Measurements from ENCODE around the gene PPARD.

DNA sequence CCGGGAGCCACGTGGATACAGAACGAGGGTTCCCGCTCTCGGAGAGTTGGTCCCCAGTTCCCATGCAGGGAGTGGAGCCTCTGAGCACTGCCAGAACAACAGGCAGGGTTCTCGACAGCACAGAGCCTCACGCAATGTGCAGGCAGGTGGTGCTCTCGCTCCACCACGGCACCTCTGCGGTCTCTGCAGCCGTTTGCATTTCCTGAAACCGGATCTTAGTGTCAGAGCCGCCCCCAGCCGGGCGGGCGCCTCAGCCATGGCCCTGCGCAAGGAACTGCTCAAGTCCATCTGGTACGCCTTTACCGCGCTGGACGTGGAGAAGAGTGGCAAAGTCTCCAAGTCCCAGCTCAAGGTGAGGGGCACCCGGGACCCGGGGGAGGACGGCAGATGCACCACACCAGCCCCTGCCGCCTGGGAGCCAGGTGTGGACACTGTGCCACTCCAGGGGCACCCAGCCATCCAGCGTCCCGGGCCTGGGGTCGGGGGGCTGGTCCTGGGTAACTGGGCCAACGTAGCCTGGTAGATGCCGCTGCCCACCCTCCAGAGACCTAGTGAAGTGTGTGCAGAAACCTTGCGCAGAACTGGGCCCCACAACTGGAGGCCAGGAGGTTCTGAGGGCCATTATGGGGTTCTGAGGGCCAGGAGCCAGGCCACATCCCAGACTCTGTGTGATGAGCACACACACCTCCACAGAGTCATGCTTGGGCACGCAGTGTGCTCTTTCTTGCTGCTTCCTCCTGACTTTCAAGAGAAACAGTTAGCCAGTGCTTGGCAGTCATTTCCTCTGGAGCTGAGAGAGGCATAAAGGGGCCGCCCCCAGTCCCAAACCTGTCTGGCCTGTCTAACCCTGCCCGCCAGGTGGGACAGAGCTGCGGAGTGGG lies 44.5 kb upstream of the PPARD start, which contains the start of gene DEF6:
- TF ChIP-seq, protein P1, sequence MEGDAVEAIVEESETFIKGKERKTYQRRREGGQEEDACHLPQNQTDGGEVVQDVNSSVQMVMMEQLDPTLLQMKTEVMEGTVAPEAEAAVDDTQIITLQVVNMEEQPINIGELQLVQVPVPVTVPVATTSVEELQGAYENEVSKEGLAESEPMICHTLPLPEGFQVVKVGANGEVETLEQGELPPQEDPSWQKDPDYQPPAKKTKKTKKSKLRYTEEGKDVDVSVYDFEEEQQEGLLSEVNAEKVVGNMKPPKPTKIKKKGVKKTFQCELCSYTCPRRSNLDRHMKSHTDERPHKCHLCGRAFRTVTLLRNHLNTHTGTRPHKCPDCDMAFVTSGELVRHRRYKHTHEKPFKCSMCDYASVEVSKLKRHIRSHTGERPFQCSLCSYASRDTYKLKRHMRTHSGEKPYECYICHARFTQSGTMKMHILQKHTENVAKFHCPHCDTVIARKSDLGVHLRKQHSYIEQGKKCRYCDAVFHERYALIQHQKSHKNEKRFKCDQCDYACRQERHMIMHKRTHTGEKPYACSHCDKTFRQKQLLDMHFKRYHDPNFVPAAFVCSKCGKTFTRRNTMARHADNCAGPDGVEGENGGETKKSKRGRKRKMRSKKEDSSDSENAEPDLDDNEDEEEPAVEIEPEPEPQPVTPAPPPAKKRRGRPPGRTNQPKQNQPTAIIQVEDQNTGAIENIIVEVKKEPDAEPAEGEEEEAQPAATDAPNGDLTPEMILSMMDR (IDR thresholded peaks at IDR 0.05; ENCODE audit: poor library complexity): peak; percentile 90
- TF ChIP-seq EZH2phosphoT487 (IDR thresholded peaks at IDR 0.05; ENCODE audit: low read depth, severe bottlenecking, unreplicated experiment): no peak
